ENCODE data around the gene TRIP6. TPM values are rescaled to one million over a fixed set of nuclear protein-coding genes. Genes with fewer than 3 reads are reported as not detected.
A peak's percentile ranks its signal among the peaks of the same experiment; 100 is the strongest.

The TRIP6 gene
- total and polyA plus RNA-seq, 2 of the 8 experiments (the other 6 are each of a cell fraction or from before 2014, with no cell fraction given), result 88.4 to 103 TPM

DNA sequence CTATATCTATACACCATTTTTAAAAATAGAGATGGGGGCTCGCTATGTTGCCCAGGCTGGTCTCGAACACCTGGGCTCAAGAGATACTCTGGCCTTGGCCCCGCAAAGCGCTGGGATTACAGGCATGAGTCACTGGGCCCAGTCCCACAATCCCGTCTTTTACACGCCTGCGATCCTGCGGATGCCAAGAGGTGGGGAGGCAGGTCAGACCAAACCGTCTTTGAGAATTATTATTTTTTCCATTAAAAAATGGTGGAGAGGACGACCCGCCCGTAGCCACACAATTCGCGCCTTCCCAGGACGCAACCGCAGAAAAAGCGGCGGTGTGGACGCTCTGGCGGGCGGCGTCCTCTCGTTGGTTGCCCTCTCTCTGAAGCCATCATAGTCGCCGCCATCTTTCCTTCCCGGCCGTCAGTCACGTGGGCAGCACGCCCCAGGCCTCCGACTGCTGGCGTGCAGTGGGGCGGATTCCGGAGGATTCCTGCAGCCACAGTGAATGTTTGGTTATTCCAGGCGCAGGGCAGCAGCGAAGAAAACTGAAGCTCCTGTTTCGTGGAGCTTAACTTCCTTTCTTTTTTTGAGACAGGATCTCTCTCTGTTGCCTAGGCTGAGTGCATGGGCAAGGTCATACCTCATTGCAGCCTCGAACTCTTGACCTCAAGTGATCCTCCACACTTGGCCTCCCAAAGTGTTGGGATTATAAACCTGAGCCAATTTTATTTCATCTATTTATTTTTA lies 29.9 kb upstream of the TRIP6 start:
- POLR2A ChIA-PET (ENCODE audit: partially characterized antibody), result interaction anchor here (0.6 to 3.3 kb wide), 14 partner anchors 10 to 138 kb away, joined by 3 to 53 read pairs (median 5); partner anchors contain the start of genes EPHB4, POP7, SLC12A9 and SRRT
- no peaks in the 10 kb centered on the region for H3K9me3 ChIP-seq (ENCODE audit: insufficient read depth in 2 of 2, low read depth in 1 of 2, low read length in 1 of 2)

More for the DNA sequence above, 29.9 kb upstream of the TRIP6 start:
- Histone ChIP-seq H4K5ac (ENCODE audit: insufficient read length, low read depth, low read length) (peak overlapping the region; percentile 99), H3K9ac (replicated peaks in 1 of 4; ENCODE audit: extremely low read depth in 1 of 4, low read depth in 3 of 4, low read length in 3 of 4) (peak overlapping the region in 3 of 4 experiments; percentile 63 to 82 (median 78); a peak in 6 of 7 replicates), H2BK15ac (ENCODE audit: low read length) (peak overlapping the region; percentile 88; the same call in 1 of the 2 replicates), H3K56ac (replicated peaks; ENCODE audit: insufficient read length, low read depth, low read length) (peak overlapping the region; percentile 93), H2AK5ac (ENCODE audit: low read depth, low read length) (peak overlapping the region; percentile 20; the same call in 1 of the 2 replicates), H2BK5ac (ENCODE audit: low read depth, low read length) (peak overlapping the region; percentile 95), H3K4me1 (replicated peaks in 1 of 4; ENCODE audit: control insufficient read depth in 3 of 4, insufficient read depth in 4 of 4, low read length in 3 of 4) (peaks cover 3 to 10% (median 8%) of the 10 kb centered on the region in 4 experiments), H3K4me2 (ENCODE audit: insufficient read depth in 1 of 2, low read depth in 2 of 2, low read length in 2 of 2) (peak overlapping the region; percentile 92 to 93), H3K27me3 (replicated peaks in 1 of 4; ENCODE audit: control insufficient read depth in 3 of 4, extremely low read depth in 1 of 4, insufficient read depth in 3 of 4, low read length in 3 of 4) (no peaks in the 10 kb centered on the region), H4K8ac (ENCODE audit: extremely low read depth, insufficient read depth, low read length) (peak overlapping the region; percentile 94; the same call in 1 of the 2 replicates), H2AFZ (ENCODE audit: low read length) (0 out of 2 replicates have a peak overlapping the region, but pooled peaks have one; percentile 93), H3K79me2 (ENCODE audit: control insufficient read depth in 1 of 2, insufficient read depth in 2 of 2, low read length in 2 of 2) (no peaks in the 10 kb centered on the region), H3K14ac (ENCODE audit: insufficient read length) (no peak overlapping the region), H4K91ac (replicated peaks; ENCODE audit: insufficient read length, low read length) (peak overlapping the region; percentile 81), H3K23me2 (ENCODE audit: low read depth, low read length) (peaks cover 3% of the 10 kb centered on the region; the same call in 1 of the 2 replicates), H3K79me1 (ENCODE audit: low read depth, low read length) (peaks cover 6% of the 10 kb centered on the region; the same call in 1 of the 2 replicates), H3K36me3 (ENCODE audit: control insufficient read depth in 2 of 4, insufficient read depth in 4 of 4, low read length in 3 of 4) (no peaks in the 10 kb centered on the region), H2BK120ac (replicated peaks; ENCODE audit: low read depth, low read length) (peak overlapping the region; percentile 96), H3K4me3 (ENCODE audit: extremely low read depth in 1 of 4, insufficient read depth in 2 of 4, low read depth in 3 of 4, low read length in 4 of 4) (peak overlapping the region; percentile 29 to 67 (median 56)), H3K27ac (ENCODE audit: low read depth, low read length) (peak overlapping the region; percentile 94), H2BK20ac (ENCODE audit: low read length) (no peak overlapping the region), H3K18ac (ENCODE audit: extremely low read depth, low read length) (peak overlapping the region; percentile 97), H3K23ac (ENCODE audit: insufficient read length) (no peak overlapping the region), H4K20me1 (replicated peaks in 1 of 2; ENCODE audit: control insufficient read depth in 1 of 2, insufficient read depth in 2 of 2, low read length in 2 of 2) (no peaks in the 10 kb centered on the region), H3K4ac (replicated peaks; ENCODE audit: insufficient read length, low read depth, low read length) (peak overlapping the region; percentile 99), H2BK12ac (ENCODE audit: low read depth, low read length) (peak overlapping the region; percentile 88; the same call in 1 of the 2 replicates)
- DNase-seq (ENCODE audit: low read depth in 1 of 2, low spot score in 2 of 2), result peak; percentile 83 to 88
- CTCF ChIA-PET (ENCODE audit: partially characterized antibody), result interaction anchor here (0.6 to 7.0 kb wide), 7 partner anchors 9 to 132 kb away, joined by 3 to 55 read pairs (median 6); partner anchors contain the start of genes POP7 and SLC12A9
- FAIRE-seq, result no peak
- WGBS, 2 experiments (ENCODE audit: extremely low coverage in 1 of 2, insufficient coverage in 1 of 2, insufficient read length in 1 of 2, insufficient replicate concordance in 2 of 2, low coverage in 1 of 2, low lambda C conversion rate in 2 of 2, missing lambda C conversion rate in 1 of 2), result 7% methylated on average over 37 of the region's 37 CpGs; no CpG with 5 or more reads in 1 of the 2 experiments
